HG02642 (cell line): ENCODE results near the gene MAPK12.

Source experiments
- ATAC-seq: cut with Tn5 transposase; IDR thresholded peaks from one replicate; pipeline ENCODE4 v1.9.1; 2021; ENCODE audit warnings: mild to moderate bottlenecking; ENCODE audit not compliant: unreplicated experiment, poor library complexity

Gene MAPK12

DNA sequence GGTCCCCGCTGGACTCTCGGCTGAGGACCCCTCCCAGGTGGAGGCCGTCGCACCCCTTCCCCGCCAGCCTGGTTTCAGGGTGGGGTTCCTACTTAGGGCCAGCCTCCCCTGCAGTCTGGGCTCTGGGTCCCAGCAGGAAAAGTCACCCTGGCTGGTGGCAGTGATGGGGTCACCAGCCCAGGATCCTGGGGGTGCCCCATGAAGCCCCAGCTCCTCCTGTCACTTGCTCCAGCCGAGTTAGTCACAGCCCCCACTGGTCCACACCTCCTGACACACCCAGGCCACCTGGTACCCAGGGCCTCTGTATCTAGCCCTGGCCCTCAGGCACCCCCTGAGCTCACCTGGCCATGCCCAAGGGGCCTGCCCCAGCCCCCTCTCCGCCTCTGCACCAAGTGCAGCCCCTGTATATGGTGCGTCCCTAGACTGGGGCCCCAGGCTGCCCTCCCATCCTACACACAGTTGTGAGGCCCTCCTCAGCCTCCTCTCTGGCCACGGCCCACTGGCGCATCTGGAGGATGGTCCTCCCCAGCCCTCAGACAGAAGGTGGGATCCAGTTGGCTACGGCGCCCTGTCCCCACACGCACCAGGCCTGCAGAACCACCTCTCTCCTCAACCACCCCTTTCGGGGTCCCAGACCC, 39.3 kb upstream of the MAPK12 start:
- no peak for ATAC-seq

DNA sequence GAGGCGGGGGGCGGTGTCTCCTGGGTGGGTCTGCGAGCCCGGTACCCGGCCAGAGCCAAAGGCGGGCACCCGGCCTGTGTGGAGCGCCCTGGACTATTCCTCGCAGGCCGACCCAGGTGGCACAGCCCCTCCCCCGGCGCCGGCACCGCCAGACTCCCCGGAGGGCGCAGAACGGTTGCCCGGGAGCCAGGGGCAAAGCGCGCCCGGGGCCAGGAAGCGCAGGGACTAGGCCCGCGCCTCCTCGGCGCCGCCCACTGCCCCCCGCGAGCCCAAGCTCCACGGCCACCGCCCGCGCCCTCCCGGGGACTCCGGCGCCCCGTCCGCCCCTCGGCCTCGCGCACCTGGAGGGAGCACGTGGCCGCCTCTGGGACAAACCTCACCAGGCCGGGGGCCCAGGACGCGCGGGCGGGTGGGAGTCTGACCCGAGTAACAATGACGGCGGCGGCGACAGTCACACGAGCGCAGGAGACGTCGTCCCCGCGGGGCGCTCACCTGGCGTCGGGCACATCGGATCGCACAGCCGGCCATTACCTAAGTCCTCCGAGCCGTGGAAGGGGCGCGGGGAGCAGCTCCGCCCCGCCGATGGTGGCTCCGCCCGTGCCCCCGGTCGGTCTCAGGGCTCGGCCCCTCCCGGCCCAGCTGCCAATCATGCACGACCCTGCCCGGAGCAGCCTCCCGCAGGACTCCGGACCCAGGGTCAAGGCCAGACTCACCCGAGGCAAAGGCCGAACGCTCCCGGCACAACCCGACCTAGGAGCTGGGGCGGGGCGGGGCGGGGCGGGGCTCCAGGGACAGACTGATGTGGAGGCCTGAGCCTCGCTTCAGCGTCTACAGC, 38.5 kb upstream of the MAPK12 start:
- ATAC-seq: no peak

GRCh38 chr22:50298937-50299784, 37.7 kb upstream of the MAPK12 start:
- ATAC-seq: no peak

GRCh38 chr22:50298266-50298637, 36.8 kb upstream of the MAPK12 start:
- ATAC-seq: no peak

- no peak for ATAC-seq
Observed at GRCh38 chr22:50297510-50298265, 36.2 kb upstream of the MAPK12 start.

DNA sequence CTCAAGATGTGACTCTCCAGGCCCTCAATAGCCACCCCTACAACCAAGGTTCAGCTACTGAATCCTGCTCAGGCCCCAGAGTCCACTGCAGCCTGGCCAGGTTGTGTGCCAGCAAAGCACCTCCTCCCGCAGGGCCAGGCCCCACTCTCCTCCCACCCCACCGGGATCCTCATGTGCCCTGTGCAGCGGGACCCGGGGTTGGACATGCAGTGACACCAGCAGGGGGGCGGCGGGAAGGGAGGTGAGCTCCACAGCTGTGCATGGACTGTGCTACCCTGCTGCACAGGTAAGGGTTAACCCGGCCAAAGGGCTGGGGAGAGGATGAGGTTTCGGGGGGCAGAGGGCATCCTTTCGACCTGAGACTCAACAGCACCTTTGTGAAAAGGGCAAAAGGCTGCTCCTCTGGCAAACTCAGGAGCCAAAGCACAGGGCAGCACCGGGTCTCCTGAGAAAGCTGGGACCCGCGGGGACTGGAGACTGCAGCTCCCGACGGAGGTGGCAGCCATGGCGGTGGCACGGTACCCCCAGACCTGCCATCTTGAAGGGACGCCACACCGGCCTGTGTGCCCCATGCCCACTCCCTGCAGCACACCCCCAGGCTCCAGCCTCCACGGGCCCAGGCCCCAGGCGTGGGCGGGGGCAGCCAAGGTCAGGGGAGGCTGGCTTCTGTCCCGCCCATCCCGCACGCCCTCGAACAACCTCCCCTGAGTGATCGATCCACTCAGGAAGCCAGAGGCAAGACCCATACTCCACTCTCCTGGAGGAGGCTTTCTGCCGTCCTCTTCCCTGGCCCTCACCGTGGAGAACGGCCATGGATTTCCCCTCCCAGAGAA, 35.4 kb upstream of the MAPK12 start:
- no peak for ATAC-seq

GRCh38 chr22:50294319-50294656, 32.8 kb upstream of the MAPK12 start:
- no peak for ATAC-seq

- no peak for ATAC-seq
Observed at GRCh38 chr22:50293441-50294318, 32.2 kb upstream of the MAPK12 start.

- no peak for ATAC-seq
Observed at GRCh38 chr22:50292643-50293440, 31.4 kb upstream of the MAPK12 start.

GRCh38 chr22:50289942-50290630, 28.6 kb upstream of the MAPK12 start:
- ATAC-seq: no peak

DNA sequence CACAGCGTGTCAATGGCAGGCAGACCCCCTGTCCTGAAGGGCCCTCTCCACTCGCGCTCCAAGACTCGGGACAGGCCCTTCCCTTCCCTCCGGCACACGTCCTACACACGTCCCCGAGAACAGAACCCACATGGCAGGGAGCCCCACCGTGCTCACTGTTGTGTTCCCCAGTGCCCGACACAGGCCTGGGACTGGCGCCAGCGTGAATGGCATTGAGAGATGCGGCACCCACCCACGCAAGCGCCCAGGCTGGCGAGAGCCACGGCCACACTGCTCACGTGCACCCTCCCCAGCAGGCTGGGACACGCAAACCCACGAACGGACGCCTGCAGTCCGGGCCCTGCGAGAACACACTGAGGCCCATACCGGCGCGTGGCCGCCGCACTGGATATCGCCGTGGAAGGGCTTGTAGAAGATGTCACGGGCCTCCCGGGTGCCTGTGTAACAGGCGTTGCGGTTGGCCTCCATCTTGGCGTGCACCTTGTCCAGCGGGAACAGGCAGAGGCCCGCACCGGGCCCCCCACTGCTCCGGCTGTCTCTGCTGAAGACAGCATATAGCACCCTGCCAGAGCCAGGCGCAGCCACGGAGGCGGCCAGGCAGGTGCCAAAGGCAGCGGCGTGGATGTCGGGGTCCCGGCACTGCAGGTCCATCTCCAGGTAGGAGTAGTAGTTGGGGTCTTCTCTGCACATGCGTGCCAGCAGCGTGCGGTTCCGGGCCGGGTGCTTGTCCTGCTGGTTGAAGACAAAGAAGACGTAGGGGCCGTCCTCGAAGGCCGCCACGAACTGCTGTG, 27.9 kb upstream of the MAPK12 start:
- ATAC-seq: no peak

DNA sequence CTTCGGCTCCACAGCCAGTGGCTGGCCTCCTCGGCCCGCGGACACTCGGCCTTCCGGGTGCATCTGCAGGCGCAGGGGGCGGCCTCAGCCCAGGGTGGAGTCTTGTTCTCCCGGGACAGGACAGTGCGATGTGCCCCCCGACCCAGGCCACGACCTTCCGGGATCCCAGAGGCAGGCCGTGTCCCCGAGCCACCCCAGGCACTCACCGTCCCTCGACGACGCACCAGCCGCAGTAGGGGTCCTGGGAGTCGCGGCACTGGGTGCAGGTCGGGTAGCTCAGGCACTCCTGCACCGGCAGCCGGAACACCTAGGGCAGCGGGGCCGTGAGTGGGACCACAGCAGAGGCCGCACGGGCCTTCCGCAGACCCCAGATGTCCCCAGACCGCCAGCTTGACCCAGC, 26.2 kb upstream of the MAPK12 start:
- ATAC-seq: no peak

GRCh38 chr22:50286701-50287318, 25.3 kb upstream of the MAPK12 start:
- no peak for ATAC-seq

- ATAC-seq: no peak
Observed at GRCh38 chr22:50286275-50286674, 24.8 kb upstream of the MAPK12 start.

- ATAC-seq: no peak
Observed at GRCh38 chr22:50285568-50286229, 24.2 kb upstream of the MAPK12 start.

- ATAC-seq: no peak
Observed at GRCh38 chr22:50284479-50284878, 23.0 kb upstream of the MAPK12 start.
